HG03439 (cell line): ENCODE results near the gene C19orf53.
"Not testable (repeated sequence)": the region's sequence is repeated elsewhere in the genome, so short reads cannot be mapped to it uniquely, and the experiment has no call there.

ENCODE experiments used
- ATAC-seq: cut with Tn5 transposase; IDR thresholded peaks from one replicate; pipeline ENCODE4 v1.9.1; 2021; ENCODE audit warnings: mild to moderate bottlenecking, moderate library complexity; ENCODE audit not compliant: unreplicated experiment

C19orf53 gene

DNA sequence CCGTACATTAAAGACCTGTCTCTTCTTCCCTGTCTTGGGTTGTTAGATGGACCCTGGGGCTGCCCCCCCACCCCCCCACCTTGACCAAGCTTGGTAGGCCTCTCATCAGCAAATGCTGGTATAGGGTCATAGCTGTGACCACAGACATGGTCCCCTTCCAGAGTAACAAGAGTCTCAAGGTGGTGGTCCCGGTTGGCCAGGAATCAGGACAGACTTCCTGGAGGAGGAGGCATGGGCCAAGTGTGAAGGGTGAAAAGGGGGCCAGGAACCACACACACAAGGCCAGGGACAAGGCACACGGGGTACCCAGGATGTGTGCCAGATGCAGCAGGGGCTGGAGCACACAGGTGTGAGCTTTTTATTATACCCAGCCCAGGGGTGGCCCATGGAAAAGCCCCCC is 11.0 kb upstream of the C19orf53 start:
- ATAC-seq = no peak

DNA sequence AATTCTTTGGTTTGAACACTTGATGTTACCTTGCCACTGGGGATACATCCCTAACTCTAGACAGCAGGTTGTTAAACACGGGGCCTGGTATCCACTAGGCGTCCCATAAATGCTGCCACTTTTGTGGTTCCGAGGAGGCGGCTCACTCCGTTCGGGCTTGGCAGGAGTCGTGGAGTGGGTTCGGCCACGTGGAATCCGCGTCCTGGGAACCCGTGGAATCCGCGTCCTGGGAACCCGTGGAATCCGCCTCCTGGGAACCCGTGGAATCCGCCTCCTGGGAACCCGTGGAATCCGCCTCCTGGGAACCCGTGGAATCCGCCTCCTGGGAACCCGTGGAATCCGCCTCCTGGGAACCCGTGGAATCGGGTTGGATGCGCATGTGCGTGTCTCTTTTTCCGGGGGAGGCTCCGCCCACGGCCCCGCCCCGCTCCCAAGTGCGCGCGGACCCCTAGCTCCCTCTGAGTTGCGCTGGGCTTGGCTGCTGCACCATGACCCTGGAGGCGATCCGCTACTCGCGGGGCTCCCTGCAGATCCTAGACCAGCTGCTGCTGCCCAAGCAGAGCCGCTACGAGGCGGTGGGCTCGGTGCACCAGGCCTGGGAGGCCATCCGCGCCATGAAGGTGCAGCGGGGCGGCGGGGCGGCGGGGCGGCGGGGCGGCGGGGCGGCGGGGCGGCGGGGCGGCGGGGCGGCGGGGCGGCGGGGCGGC is 10.0 kb upstream of the C19orf53 start, which contains the start of gene MRI1:
MRI1 (plus strand) TSS at position 422 of the 707 bp plus-strand sequence; CDS start at position 489, 67 bp downstream.
- no peak for ATAC-seq

DNA sequence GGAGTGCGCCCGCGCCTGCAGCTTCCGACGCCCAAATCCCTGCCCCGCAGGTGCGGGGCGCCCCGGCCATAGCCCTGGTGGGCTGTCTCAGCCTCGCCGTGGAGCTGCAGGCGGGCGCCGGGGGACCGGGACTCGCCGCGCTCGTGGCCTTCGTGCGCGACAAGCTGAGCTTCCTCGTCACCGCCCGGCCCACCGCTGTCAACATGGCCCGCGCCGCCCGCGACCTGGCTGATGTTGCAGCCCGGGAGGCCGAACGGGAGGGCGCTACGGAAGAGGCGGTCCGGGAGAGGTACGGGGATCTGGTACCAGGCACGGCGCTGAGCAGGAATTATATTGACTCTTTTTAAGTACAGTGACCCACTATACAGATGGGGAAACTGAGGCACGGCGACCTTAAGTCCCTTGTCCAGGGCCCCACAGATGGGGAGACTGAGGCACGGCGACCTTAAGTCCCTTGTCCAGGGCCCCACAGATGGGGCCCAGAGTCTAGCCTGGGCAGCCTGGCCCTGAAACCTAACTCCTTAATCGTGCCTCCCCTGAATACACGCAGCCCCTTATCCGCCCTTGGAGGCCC is 9.3 kb upstream of the C19orf53 start:
- no peak for ATAC-seq

DNA sequence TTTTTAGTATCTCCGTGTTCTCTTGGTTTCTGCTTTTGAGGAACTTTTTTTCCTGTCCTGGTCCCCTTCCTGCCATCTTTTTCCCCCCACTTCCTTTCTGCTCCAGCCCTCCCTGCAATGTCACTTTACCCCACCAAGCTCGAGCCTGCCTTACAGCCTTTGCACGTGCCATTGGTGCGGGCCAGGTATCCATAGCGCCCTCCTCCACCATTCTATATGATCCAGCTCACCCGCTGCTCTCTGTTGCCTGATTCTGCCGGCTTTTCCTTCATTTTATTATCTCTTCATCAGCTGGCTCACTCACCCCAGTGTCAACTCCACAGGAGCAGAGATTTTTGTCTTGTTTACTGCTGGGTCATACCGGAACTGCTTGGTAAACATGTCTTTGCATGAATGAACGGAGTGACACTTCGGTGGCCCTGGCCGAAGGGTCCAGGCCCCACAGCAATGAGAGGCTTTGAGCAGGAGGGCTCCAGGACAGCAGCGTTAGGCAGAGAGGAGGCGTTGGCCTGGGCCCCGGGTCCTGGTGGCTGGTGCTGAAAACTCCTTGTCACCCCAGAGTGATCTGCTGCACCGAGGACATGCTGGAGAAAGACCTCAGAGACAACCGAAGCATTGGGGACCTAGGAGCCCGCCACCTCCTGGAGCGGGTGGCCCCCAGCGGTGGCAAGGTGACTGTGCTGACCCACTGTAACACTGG is 8.7 kb upstream of the C19orf53 start:
- ATAC-seq = no peak

GRCh38 chr19:13766095-13766481 is 8.2 kb upstream of the C19orf53 start:
- no peak for ATAC-seq

- no peak for ATAC-seq
Observed at GRCh38 chr19:13768510-13768909, 5.7 kb upstream of the C19orf53 start.

DNA sequence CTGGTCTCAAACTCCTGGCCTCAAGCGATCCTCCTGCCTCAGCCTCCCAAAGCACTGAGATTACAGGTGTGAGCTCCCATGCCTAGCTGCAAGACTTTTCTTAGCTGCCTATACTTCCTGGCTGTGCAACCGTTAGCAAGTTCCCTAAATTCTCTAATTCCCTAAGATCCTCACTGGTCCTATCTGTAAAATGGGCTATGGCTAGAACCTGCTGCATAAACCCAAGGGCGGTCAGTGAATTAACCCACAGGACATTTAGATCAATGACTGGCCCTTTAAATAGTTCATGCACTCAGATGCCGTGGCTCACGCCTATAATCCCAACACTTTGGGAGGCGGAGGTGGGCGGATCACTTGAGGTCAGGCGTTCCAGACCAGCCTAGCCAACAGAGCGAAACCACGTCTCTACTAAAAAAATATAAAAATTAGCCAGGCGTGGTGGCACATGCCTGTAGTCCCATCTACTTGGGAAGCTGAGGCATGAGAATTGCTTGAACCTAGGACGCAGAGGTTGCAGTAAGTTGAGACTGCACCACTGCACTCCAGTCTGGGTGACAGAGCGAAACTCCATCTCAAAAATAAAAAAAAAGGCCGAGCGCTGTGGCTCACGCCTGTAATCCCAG is 4.1 kb upstream of the C19orf53 start:
- ATAC-seq = no peak

- no peak for ATAC-seq
Observed at GRCh38 chr19:13778398-13778797, 4.1 kb downstream of the C19orf53 start.

DNA sequence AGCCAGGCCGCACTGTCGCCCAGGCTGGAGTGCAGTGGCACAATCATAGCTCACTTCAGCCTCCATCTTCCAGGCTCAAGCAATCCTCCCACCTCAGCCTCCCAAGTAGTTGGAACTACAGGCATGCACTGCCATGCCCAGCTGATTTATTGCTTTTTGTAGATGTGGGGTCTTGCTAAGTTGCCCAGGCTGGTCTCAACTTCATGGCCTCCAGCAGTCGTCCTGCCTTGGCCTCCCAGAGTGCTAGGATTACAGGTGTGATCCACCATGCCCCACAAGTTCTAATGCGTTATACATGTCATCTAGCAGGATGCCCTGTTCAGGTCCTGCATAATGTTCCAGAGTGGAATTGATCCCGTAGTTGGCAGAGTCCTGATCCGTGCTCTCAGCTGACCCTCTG is 4.6 kb downstream of the C19orf53 start:
- ATAC-seq = no peak

DNA sequence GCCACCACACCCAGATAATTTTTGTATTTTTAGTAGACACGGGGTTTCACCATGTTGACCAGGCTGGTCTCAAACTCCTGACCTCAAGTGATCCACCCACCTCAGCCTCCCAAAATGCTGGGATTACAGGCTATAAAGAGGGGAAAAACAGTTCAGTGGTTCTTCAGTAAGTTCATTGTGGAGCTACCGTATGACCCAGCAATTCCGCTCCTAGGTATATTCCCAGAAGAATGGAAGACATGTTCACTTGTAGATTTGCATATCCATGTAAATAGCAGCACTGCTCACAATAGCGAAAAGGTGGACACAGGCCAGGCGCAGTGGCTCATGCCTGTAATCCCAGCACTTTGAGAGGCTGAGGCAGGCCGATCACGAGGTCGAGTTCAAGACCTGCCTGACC is 5.5 kb downstream of the C19orf53 start:
- not testable (repeated sequence) for ATAC-seq

DNA sequence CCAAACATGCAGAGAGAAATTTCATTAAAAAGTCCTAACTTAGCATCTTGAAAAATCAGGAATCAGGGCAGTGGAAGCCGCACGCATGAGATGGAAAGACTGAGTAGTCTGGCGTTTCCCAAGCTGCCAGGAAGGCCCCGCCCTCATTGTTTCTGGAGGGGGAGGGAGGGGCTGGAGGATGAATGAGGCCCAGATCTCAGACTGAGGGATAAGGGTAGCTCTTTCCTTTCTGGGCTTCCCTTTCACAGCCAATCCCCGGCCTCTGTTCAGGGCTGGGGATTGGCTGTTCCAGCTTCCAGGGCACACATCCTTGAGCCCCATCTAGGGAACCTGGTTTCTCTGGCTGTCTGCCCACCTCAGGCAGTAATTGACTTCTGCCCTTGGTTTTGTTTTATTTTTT is 7.3 kb downstream of the C19orf53 start:
- no peak for ATAC-seq

GRCh38 chr19:13782537-13782936 is 8.3 kb downstream of the C19orf53 start:
- ATAC-seq = no peak

- ATAC-seq = no peak
Observed at GRCh38 chr19:13783565-13784500, 9.6 kb downstream of the C19orf53 start.

DNA sequence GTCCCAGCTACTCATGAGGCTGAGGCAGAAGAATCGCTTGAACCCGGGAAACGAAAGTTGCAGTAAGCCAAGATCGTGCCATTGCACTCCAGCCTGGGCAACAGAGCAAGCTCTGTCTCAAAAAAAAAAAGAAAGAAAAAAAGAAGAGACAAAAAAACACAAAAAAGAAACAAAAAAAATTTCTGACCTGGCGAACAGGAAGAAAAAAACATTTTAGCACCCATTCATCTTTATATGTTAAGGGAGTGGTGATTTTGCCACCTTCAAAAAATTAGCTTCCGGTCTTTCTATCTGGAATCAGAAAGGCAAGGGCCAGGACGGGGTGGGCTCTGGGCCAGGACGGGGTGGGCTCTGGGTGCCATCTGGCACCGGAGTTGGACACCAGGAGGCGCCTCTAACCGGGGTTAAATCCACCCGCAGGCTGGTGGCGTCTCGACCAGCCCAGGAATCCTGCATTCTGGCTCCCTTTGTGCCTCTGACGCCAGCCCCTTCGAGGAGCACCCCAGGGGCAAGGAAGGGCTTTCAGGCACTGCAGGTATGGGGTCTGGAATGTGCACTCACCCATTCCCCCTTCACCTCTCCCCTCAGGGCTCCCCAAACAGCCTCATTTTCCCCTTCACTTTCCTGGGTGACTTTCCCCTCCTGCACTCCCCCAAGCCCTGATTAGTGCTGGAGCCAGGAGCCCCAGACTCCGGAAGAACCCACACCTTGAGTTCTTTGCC is 10.6 kb downstream of the C19orf53 start:
- no peak for ATAC-seq

- no peak for ATAC-seq
Observed at GRCh38 chr19:13788991-13789390, 14.7 kb downstream of the C19orf53 start.

DNA sequence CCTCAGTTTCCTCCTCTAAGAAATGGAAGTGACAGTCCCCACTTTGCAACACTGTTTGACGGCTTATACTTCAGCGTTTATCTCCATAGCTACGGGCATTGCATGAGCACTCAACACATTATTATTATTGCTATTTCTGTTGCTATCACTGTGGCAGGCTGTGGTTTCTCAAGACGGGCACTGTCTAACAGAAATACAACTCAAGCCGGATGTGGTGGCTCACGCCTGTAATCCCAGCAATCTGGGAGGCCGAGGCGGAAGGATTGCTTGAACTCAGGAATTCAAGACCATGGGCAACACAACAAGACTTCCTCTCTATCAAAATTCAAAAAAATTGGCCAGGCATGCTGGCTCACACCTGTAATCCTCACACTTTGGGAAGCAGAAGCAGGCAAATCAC is 16.1 kb downstream of the C19orf53 start:
- ATAC-seq = no peak

DNA sequence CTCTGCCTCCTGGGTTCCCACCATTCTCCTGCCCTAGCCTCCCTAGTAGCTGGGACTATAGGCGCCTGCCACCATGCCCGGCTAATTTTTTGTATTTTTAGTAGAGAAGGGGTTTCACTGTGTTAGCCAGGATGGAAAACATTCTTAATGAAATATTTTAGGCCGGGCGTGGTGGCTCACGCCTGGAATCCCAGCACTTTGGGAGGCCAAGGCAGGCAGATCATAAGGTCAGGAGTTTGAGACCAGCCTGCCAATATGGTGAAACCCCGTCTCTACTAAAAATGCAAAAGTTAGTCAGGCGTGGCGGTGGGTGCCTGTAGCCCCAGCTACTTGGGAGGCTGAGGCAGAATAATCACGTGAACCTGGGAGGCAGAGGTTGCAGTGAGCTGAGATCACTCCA is 19.1 kb downstream of the C19orf53 start:
- not testable (repeated sequence) for ATAC-seq

GRCh38 chr19:13794398-13794756 is 20.1 kb downstream of the C19orf53 start:
- ATAC-seq = no peak

GRCh38 chr19:13794757-13795589 is 20.7 kb downstream of the C19orf53 start, which contains the start of gene ZSWIM4:
TSS of gene ZSWIM4 (plus strand) at chr19:13795443. CDS start at chr19:13795649, 206 bp downstream.
- ATAC-seq = peak; percentile 91
